Lower lobe of right lung (tissue), 2 donors: ENCODE results near the gene ABCA4. TPM values are rescaled to one million over a fixed set of nuclear protein-coding genes. Genes with fewer than 3 reads are reported as not detected.

Experiments used
- ATAC-seq, 2 donors: fragments of 200-7000 bp; cut with Tn5 transposase; one replicate each; pipeline ENCODE4 v1.9.1; 2020 to 2022; ENCODE audit warnings: mild to moderate bottlenecking in 2 of 2, moderate library complexity in 2 of 2
- DNase-seq: peaks from one replicate; pipeline ENCODE4 v3.0.0-alpha.2; 2020
- H3K27ac ChIP-seq: fragments of 200-600 bp; one replicate; pipeline ENCODE4 v1.8.0; 2022
- H3K27me3 ChIP-seq: fragments of 200-600 bp; one replicate; pipeline ENCODE4 v1.8.0; 2022; ENCODE audit warnings: low read depth
- H3K36me3 ChIP-seq: fragments of 200-600 bp; one replicate; pipeline ENCODE4 v1.8.0; 2022; ENCODE audit warnings: mild to moderate bottlenecking
- H3K4me1 ChIP-seq: fragments of 200-600 bp; one replicate; pipeline ENCODE4 v1.8.0; 2022
- H3K4me3 ChIP-seq: fragments of 200-600 bp; one replicate; pipeline ENCODE4 v1.8.0; 2022; ENCODE audit warnings: mild to moderate bottlenecking
- H3K9me3 ChIP-seq: fragments of 200-600 bp; one replicate; pipeline ENCODE4 v1.8.0; 2022
- CTCF ChIP-seq: fragments of 200-600 bp; IDR thresholded peaks from one replicate; pipeline ENCODE4 v1.8.0; 2022; ENCODE audit warnings: antibody characterized with exemption, mild to moderate bottlenecking
- intact Hi-C: fragments of 100-400 bp; cut with DNase I; formaldehyde crosslinking; loops from one replicate; pipeline ENCODE4 v1.11.0; 2022
- total RNA-seq: library from RNA; stranded (reverse); fragmentation: NEBNext Ultra II Directional; extraction: Animal tissue kit (Norgen Biotek cat#: 25700); gene quantifications from one replicate; pipeline ENCODE4 v1.2.1, GENCODE V29; 2021
- donor health status: DM: no; HTN: yes; CAD: no; lungs with severe emphysema.

Gene ABCA4
- total RNA-seq, 1 donor from 2014 or later = 1.9 TPM

DNA sequence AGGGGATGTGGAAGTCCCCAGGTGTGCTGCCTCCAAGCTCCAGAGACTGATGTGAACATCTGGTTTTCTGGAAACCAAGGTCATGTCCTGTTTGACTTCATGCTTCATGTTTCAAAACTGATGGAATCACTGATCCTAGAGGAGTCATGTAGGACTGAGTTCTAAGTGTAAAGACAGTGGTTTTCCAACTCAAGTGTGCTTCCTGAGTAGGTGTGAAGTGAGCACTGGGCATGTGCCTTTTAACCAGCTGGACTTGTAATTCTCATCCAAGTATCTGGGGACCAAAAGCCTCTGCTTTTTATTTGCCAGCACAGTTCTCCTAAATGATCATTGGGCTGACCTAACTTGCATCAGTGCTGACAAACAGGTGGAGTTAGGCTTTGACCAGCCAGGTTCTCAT lies 36.9 kb downstream of the ABCA4 start:
- Histone ChIP-seq H3K27ac (no peak overlapping the region), H3K36me3 (no peaks in the 10 kb centered on the region), H3K27me3 (no peaks in the 10 kb centered on the region), H3K4me1 (peaks cover 5% of the 10 kb centered on the region), H3K9me3 (no peaks in the 10 kb centered on the region), H3K4me3 (no peak overlapping the region)
- DNase-seq = no peak
- intact Hi-C loops = no loop called here
- no peak for TF ChIP-seq CTCF
- no peak for ATAC-seq

DNA sequence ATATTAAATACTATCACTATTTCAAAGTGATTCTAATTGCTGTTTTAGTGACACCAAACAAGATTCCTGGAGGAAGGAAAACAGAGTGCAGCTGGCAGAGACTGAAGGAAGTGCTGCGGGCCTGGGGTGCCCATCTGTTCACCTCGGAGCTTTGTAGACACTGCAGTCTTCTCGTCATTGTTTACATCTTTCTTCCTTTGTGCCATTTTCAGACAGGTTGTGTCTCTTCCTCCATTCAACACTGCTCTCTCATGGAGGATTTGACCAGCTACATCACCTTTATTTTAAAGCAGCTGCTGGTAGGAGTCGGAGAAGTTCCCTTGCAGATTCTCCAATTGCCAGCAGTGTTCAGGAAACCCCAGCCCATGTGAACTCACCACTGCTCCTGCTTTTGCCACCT lies 37.3 kb downstream of the ABCA4 start:
- peaks cover 5% of the 10 kb centered on the region for H3K4me1 ChIP-seq
- intact Hi-C loops = no loop called here
- H3K36me3 ChIP-seq = no peaks in the 10 kb centered on the region
- ATAC-seq = no peak
- H3K4me3 ChIP-seq = no peak overlapping the region
- H3K27me3 ChIP-seq = no peaks in the 10 kb centered on the region
- H3K27ac ChIP-seq = no peak overlapping the region
- TF ChIP-seq CTCF = no peak
- no peaks in the 10 kb centered on the region for H3K9me3 ChIP-seq
- DNase-seq = no peak

- Histone ChIP-seq H3K27me3 (no peaks in the 10 kb centered on the region), H3K36me3 (no peaks in the 10 kb centered on the region), H3K4me1 (peaks cover 5% of the 10 kb centered on the region), H3K4me3 (no peak overlapping the region), H3K27ac (no peak overlapping the region), H3K9me3 (no peaks in the 10 kb centered on the region)
- intact Hi-C loops = no loop called here
- DNase-seq (no peak), ATAC-seq (no peak)
- no peak for TF ChIP-seq CTCF
Observed at GRCh38 chr1:94081566-94082344, 39.2 kb downstream of the ABCA4 start.

DNA sequence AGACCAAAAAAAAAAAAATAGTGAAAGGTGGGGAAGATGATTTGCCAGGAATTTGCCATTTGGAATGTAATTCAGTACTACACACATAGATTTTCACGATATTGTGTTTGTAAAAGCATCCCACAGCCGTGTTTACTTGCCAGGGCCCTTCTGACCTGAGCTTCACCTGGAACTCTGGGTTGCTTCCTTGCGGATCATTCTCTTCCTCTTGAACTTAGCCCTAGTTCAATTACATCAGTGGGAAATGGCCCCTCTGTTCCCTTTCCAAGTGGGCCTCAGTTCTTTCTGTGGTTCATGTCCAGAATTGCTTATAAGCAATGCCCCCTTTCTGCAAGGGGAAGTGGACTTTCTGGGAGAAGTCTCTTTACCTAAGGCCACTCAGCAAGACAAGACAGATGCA lies 41.0 kb downstream of the ABCA4 start:
- H3K4me1 ChIP-seq = peaks cover 5% of the 10 kb centered on the region
- intact Hi-C loops = no loop called here
- no peak overlapping the region for H3K4me3 ChIP-seq
- H3K27ac ChIP-seq = no peak overlapping the region
- H3K36me3 ChIP-seq = no peaks in the 10 kb centered on the region
- DNase-seq = no peak
- H3K9me3 ChIP-seq = no peaks in the 10 kb centered on the region
- no peak for TF ChIP-seq CTCF
- H3K27me3 ChIP-seq = no peaks in the 10 kb centered on the region
- no peak for ATAC-seq

- H3K27ac ChIP-seq = no peak overlapping the region
- DNase-seq = no peak
- no peaks in the 10 kb centered on the region for H3K36me3 ChIP-seq
- intact Hi-C loops = no loop called here
- H3K27me3 ChIP-seq = no peaks in the 10 kb centered on the region
- no peak overlapping the region for H3K4me3 ChIP-seq
- no peak for TF ChIP-seq CTCF
- ATAC-seq = peak; percentile 41 to 56
- H3K4me1 ChIP-seq = peaks cover 5% of the 10 kb centered on the region
- no peaks in the 10 kb centered on the region for H3K9me3 ChIP-seq
Observed at GRCh38 chr1:94079080-94079940, 41.6 kb downstream of the ABCA4 start.
